UCSD-AML1 (cell line): ENCODE results near the gene MPPED1.

Experiments used
- DNase-seq: peaks from one replicate; lab custom pipeline; 2025; ENCODE audit not compliant: unreplicated experiment; lab: John Stamatoyannopoulos, UW

The MPPED1 gene

DNA sequence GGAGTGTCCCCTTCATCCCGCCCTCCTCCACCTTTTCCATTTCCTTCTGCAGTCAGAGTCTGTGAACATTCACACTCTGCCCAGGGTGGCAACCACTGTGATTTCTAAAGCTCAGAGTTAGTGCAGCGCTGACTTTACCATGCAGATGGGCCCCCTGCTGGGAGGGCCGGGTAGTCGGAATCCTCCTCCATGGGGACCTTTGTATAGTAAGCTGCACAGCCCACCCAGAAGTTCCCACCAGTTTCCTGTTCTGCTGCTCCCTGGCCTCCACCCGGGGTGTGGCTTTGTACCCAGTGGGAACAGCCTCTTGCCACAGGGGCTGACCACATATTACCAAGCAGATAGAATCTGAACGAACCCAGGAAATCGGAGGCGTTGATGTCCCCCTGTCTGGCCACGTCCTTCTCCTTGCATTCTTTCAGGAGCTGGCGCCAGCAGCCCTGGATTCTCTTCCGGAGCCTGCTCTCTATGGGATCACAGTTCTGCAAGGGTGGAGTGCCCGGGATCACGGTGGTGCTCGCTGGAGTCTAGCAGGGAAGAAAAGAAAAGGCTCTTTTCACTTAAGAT, 125.3 kb downstream of the MPPED1 start:
- peak; percentile 34 for DNase-seq

DNA sequence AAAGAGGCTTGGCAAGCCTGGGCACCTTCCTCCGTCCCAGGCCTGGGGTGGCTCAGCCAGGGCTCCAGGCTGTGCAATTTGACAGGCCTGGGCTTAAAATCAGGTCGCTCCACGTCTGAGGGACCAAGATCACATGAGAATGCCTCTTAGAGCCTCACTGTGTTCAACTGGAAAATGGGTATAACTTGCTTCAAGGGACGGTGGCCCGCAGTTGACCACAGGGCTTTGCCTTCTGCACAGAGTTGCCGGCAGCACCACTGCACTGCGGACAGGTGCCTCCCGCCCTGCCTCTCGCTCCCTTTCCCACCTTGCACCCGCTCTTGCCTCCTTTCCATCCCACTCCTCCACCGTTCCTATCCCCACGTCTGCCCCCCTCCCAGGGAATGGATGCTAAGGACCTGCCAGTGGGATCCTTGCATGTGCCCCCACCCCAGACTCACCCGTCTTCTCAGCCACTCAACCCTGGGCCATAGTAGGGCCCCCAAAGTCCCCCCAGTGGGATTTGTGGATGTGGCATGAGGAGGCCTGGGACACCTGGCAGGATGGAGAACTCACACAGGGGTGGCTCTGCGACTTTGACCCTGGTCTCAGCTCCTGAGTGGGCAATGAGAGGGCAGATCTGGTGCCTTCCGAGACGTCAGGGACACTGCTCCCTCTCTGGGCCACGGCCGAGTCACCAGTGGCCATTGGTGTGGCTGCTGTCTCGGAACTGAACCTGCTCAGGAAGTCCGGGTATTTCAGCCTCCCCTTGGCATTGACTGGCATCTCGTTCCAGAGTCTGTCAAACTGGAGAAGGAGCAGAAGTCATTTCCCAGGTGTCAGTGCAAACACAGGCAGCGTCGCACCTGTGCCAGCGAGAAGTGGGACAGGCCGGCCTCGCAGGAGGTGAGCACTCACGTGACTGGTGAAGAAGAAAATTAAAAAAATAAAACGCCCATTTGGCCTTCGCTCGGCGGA, 128.0 kb downstream of the MPPED1 start:
- no peak for DNase-seq

DNA sequence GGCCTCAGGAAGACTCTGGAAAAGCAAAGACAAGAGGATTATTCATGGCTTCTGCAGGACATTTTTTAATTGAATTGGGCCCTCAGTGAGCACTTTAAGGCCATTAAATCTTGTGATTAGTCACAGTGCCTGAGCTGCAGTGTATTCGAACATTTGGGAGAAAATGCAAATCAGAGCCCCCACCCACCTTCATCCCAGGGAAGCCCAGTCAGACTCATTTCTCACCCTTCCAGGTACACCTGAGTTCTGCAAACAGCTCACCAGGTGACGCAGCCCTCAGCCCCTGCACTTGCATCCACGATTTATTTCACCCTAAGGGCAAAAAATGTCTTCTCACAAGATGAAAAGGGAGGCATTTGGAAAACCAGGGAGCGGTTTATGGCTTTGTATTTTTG, 128.7 kb downstream of the MPPED1 start:
- DNase-seq: no peak

DNA sequence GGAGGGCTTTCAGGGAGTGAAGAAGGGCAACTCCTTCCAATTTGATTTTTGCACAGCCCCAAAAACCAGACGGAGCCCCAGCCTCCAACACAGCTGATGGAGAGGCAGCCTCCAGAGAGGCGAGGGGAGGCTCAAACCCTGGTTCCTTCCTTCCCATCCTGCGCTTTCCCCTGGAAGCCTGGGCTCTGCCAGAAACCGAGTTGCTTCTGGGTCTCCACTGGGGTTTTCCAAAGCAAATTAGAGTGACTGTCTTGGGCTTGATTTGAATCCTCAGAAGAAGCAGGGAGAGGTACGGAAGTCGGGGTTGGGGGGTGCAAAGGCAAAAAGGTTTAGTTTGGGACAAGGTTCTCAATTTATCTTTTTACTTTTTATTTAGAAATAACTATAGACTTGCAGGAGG, 129.2 kb downstream of the MPPED1 start:
- DNase-seq: no peak

DNA sequence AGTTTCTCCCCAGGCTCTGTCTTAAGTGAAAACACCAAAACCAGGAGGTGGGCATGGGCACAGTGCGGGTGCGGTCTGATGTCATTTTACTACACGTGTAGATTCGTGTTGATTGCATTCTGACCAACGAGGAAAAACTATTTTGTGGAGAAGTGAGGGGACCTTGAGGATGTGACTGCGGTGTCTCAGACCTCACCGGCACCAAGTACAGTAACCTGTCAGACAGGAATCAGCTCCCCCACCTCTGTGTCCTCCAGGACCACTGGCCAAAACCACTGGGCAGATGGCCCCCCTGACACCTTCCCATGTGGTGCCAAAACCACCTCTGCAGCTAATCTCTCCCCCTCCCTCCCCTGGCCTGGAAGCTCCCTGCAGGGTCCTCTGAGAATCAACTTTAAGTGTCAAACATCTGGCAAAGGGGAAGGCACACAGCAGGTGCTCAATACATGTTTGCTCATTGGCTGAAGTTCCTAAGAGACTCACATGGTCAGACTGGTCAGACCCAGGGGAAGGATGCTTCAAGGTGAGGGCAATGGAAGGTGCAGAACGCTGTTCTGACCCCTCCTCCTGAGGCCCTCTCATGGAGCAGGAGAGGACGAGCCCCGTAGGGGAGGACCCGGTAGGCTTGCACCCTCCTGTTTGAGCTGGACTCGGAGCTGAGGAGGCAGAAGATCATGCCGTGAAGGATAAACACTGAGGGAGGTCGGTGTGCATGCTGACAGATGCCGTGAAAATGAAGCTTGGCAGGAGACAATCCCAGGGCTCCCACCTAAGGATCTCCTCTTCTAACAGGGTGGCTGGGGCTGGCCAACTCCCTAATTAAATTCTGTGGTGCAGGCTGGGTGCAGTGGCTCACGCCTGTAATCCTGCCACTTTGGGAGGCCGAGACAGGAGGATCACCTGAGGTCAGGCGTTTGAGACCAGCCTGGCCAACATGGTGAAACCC, 129.9 kb downstream of the MPPED1 start:
- DNase-seq: no peak

DNA sequence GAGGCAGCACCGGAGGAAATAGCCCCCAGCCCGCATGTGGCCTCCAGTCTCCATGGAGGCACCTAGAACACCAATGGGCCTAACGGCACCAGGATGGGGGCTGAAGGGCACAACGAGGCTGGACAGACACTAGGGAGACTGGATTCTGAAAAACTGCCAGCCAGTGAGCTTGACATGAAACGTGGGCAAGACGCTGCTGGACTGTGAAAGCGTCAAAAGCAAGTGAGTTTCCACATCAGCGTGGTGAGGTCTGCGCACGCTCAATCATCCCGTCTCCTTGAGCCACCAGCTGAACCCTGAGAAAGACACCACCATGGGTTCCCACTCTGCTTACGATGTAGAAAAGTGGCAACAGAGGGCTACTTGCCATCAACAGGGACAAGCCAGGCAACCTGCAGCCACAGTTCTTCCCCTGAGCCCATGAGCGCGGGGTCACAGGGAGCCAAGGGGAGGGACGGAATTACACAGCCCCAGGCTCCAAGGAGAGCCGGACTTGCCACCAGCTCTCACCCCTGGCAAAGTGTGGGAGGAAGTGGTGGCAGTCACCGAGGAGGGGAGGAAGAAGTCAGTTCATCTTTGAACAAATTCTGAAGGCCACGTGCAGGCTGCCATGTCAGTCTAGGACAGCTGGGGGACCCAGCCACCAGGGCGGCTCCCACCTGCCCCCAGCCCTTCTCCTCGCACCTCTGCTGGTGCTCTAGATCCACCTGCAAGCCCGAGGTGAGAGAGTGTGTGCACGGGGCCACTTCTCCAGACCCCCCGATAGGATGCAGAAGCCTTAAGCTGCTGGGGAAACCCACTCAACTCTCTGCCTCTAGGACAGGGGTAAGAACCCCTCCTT, 131.1 kb downstream of the MPPED1 start:
- DNase-seq: no peak

DNA sequence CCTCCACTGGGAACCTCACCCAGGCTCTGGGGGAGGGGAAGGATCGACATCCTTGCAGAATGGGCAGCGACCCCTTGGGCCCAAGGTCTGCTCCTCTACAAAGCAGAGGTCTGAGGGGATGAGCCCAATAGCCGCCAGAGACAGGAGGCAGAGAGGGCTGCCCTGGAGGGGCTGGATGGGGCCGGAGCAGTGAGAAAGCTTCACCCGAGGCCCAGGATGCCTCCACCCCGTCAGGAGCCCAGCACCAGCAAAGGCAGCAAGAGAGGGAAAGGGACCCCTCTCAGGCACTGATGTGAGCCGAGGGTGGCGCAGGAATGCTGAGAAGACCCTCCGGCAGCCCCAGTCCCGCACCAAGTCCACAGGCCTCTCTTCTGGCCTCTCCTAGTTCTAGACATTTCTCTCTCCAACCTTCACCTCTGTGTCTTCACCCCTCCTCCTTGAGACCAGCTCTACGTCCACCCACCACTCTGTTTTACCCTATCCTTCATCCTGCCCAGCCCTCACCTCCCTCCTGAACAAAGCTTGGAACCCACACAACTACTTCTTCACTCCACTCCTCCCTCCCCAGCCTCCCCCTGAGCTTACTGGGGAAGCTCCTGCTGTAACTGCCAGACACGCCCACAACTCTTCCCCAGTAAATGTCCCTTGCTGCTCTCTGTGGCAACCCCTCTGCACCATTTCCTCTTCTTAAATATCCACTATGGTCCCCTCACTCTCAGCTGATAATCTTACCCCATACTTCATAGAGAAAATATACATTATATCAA, 131.9 kb downstream of the MPPED1 start:
- no peak for DNase-seq

DNA sequence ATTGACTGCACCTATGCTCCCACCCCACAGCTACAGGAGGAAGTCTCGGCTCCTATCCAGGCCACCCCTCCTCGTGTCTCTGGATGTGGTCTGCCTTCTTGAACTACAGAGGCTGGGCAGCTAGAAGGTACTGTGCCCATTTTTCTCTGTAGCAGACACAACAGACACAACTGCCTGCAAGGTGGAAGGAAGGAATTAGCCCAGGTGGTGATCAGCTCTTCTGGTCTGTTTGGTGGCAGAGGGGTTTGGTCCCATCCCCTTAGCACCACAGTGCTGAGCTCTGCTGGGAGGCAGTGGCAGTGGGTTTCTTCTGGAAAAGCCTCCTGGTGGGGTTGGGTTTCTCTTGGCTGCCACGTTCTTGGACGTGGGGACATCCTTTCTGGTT, 132.5 kb downstream of the MPPED1 start:
- DNase-seq: no peak

DNA sequence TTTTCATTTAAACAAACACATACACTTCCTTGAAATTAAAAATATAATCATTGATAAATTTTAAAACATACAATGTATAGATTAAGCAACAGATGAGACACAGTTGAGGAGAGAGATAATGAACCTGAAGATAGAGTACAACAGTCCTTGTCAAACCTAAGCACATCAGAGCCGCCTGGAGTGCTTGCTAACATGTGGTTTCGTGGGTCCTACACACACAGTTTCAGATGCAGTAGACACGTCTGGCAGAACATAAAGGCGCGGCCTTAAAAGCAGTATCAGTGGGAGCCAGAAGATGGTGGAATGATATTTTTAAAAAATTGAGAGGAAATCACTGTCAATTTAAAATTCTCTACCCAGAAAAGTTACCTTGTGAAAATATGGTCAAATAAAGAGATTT, 134.4 kb downstream of the MPPED1 start:
- no peak for DNase-seq

DNA sequence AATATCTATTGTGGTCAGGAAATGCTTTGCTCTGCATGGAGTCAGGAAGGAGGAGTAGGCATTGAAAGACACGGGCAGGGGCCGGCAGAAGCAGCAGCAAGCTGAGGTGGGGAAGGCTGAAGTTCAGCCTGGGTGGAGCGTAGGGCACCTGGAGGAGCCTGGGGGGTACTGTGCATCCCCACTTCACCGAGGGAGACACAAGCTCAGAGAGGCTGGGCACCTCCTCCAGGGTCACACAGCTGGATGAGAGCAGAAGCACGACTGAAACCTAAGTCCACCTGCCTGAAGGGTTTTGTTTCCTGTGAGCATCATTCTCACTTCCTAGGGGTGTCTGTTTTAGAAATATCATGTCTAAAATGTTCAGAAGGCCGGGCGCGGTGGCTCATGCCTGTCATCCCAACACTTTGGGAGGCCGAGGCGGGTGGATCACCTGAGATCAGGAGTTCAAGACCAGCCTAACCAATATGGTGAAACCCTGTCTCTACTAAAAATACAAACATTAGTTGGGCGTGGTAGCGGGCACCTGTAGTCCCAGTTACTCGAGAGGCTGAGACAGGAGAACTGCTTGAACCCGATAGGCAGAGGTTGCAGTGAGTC, 138.3 kb downstream of the MPPED1 start:
- DNase-seq: no peak

DNA sequence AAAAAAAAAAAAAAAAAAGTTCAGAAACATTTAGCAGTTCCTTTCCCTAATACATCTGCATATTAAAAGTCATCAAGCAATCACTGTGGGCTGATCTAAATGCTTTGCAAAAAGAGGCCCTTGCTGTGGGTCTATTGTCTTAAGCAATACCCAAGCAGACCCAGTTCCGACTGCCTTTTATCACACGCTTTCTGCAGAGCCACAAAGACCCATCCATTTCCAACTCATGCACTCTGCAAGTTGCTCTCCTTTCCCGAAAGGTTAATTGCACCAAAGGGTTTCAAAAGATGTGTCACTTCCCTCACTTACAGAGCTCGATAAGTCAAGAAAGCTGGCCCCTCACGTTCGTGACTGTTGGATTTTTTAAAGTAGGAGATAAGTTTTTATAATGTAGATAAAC, 138.9 kb downstream of the MPPED1 start:
- no peak for DNase-seq

DNA sequence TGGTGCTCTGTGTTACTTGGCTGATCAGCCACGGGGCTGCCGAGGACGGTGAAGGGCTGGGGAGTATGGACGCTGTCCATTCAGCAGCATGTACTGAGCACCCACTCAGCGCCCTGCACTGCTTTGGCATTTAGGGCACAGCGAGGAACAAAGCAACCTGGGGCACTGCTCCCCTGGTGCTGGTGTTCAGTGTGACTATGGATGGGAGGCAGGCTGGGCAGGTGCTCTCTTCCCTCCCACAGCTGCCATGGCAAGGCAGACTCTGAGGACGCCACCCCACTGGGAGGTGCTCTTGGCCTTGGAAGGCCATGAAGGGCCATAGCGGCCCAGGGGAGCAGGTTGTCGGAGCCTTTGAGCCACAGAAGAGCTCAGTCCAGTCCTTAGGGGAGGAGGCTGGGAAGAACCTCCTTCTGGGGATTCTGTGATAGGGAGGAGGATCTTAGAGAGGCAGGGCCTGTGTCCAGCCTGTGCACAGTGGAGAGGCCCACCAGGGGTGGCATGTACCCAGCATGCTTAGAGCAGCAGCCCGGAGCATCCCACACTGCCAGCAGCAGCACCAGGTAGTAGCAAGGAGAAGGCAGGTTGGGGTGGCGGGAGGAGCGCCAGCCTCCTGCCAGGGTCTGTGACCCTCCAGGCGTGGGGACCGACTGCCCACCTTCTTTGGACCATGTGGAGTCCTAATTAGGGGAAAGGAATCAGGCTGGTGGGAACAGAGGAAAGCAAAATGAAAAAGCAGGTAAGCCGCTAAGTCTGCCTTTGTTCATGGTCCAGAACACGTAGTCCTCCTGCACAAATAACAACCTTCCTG, 141.8 kb downstream of the MPPED1 start:
- DNase-seq: no peak

DNA sequence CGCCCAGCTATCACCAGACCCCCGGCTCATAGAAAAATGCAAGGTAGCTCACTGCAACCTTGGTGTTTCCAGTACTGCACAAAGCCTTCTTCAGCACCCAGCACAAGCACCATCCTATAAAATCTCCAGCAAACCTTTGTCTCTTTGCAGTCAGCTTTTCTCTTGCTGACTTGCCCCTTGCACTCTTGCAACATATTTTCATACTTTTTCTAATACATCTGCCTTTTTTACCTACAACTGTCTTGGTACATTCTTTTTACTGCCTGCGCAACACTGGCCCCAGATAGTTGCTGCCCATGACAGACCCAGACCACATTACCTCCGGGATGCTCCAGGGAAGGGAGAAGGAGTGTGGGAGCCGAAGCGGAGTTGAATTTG, 142.4 kb downstream of the MPPED1 start:
- DNase-seq: no peak

DNA sequence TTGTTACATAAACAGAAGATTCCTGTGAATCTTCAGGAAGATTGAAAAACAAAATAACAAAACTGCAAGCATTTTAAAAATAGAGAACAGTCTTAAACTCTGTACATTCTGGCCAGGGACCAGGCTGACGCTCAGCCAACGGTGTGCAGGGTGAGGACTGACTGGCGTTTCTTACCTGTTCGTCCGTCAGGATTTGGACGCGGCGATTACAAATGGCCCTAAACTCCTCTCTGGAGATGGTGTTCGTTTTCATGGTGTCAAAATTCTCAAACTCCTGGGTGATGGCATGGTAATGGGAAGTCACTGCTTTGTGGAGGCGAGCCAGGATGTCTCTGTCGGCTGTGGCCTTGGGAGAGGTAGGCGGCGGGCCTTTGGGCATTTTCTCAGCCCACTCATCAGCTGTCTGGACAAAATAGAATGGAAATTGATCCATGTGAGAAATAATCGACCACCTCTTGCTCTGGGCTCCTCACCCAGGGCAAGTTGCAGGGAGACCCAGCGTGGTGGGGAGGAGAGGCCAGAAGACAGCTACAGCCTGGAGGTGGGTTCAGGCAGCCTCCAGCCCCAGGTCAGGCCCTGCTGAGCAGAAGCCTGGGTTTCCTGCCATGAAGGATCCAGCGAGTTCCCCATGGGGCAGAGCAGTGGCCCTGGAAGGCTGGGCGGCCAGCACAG, 143.0 kb downstream of the MPPED1 start:
- no peak for DNase-seq

DNA sequence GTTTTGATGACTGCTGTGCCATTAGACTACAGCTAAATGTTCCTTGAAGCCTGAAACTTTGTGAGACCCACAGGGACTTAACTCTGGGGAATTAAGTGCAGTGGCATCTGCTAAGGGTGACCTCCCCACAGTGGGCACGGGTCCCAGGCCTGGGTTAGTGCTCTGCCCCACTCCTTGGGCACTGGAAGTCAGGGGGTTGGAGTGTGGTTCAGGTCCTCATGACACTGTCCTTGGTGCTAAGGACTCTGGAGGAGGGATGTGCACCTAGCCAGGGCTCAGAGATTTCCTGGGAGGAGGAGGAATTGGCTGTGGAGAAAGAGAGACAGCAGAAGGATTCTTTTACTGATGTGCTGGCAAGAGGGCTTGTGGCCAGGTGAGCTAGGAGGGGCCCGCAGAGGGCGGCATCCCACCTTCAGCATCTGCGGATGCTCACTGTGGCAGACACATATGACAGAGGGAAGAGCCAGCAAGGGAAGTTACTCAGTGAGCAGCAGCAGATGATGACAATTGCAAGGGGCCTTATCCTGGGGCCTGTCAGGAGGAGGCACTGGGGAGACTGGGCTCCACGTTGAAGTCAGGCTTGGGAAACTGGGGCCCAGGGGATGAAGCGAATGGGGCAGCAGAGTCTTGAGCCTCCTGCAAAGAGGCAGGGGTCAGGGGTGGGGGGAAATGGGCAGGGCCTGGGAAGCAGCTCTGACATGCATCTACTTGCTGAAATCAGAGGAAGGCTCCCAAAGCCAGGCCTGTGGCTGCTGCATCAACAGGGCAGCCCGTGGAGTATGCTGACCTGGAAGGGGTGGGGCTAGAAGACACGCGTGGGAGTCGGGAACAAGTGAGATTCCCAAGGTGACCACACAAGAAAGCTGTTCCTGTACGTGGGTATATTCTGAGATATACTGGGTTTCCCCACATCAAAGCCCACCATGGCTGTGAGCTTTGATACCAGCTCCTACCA, 144.0 kb downstream of the MPPED1 start:
- no peak for DNase-seq
